HepG2 (cell line): ENCODE measurements around the gene GPR176. TPM values are rescaled to one million over a fixed set of nuclear protein-coding genes. Genes with fewer than 3 reads are reported as not detected.

ENCODE experiments used
- AHR ChIP-seq: IDR thresholded peaks from 2 replicates; pipeline ENCODE4 v1.6.1; 2018; ENCODE audit warnings: missing genetic modification reagents, missing compliant biosample characterization
- ATF7-NPFF ChIP-seq: sonication (generic); formaldehyde crosslinking; IDR thresholded peaks from 2 replicates; pipeline ENCODE4 v1.8.1; 2023; ENCODE audit warnings: mild to moderate bottlenecking, low read depth, missing genetic modification reagents, moderate library complexity
- BRCA1 ChIP-seq: sonication (generic); formaldehyde crosslinking; IDR thresholded peaks from 2 replicates; pipeline ENCODE4 v1.4.0; 2020; ENCODE audit warnings: missing genetic modification reagents
- CBFB ChIP-seq: sonication (generic); formaldehyde crosslinking; IDR thresholded peaks from 2 replicates; pipeline ENCODE4 v1.4.0; 2020; ENCODE audit warnings: missing genetic modification reagents
- IKZF1 ChIP-seq: fragments of 450-650 bp; IDR thresholded peaks from 2 replicates; pipeline ENCODE4 v1.7.1; 2016
- JDP2 ChIP-seq: sonication (generic); formaldehyde crosslinking; IDR thresholded peaks from 2 replicates; pipeline ENCODE4 v1.8.1; 2022; ENCODE audit warnings: missing genetic modification reagents, borderline replicate concordance
- PTBP1 ChIP-seq: fragments of 200-400 bp; formaldehyde crosslinking; IDR thresholded peaks from 2 replicates; pipeline ENCODE4 v1.6.1; 2018; ENCODE audit warnings: low read length, low read depth; ENCODE audit not compliant: poor library complexity, severe bottlenecking
- TBL1XR1 ChIP-seq: fragments of 150-350 bp; IDR thresholded peaks from 2 replicates; pipeline ENCODE4 v1.6.1; 2014; ENCODE audit warnings: borderline replicate concordance, low read length; ENCODE audit not compliant: partially characterized antibody
- TCF7 ChIP-seq: sonication (generic); IDR thresholded peaks from 2 replicates; pipeline ENCODE4 v1.6.1; 2016; ENCODE audit warnings: antibody characterized with exemption, low read depth
- WIZ ChIP-seq: sonication (generic); formaldehyde crosslinking; IDR thresholded peaks from 2 replicates; pipeline ENCODE4 v1.5.1; 2020; ENCODE audit warnings: mild to moderate bottlenecking, missing genetic modification reagents
- ZFY ChIP-seq: sonication (generic); formaldehyde crosslinking; IDR thresholded peaks from 2 replicates; pipeline ENCODE4 v1.4.0; 2020; ENCODE audit warnings: missing genetic modification reagents
- ZNF251 ChIP-seq: sonication (generic); formaldehyde crosslinking; IDR thresholded peaks from 2 replicates; pipeline ENCODE4 v1.9.0; 2021; ENCODE audit warnings: mild to moderate bottlenecking, missing genetic modification reagents
- ZNF263 ChIP-seq: sonication (generic); formaldehyde crosslinking; IDR thresholded peaks from 2 replicates; pipeline ENCODE4 v1.4.0; 2020; ENCODE audit warnings: missing genetic modification reagents
- ZNF501 ChIP-seq: sonication (generic); formaldehyde crosslinking; IDR thresholded peaks from 2 replicates; pipeline ENCODE4 v1.5.1; 2020; ENCODE audit warnings: mild to moderate bottlenecking, moderate library complexity, missing genetic modification reagents
- ZNF547 ChIP-seq: sonication (generic); formaldehyde crosslinking; IDR thresholded peaks from 2 replicates; pipeline ENCODE4 v1.5.1; 2020; ENCODE audit warnings: mild to moderate bottlenecking, missing genetic modification reagents
- polyA plus RNA-seq, 8 experiments: library from polyadenylated mRNA; depleted of rRNA in 3 of 8; stranded (reverse) in 7 of 8; unstranded in 1 of 8; fragments of >200 nt; fragmentation: Illumina TruSeq in 4 of 8; extraction: Trizol in 4 of 8; gene quantifications; 2 replicates each; pipeline versions ENCODE4 v1.2.1 to v1.2.3, GENCODE V29; 2011 to 2016; ENCODE audit warnings: low read depth in 4 of 8, missing spikeins in 1 of 8, mixed read lengths in 1 of 8; ENCODE audit not compliant: insufficient read depth in 1 of 8
- total RNA-seq, 5 experiments: library from RNA; depleted of rRNA; stranded (reverse); fragments of >200 nt; fragmentation: Illumina TruSeq; extraction: Trizol; gene quantifications; 2 replicates each; pipeline ENCODE4 v1.2.3, GENCODE V29; 2016; ENCODE audit warnings: low read depth in 1 of 5
- TF ChIP-seq, protein P1 (sequence below): sonication (generic); formaldehyde crosslinking; IDR thresholded peaks from 2 replicates; pipeline ENCODE4 v1.5.1; 2020; ENCODE audit warnings: missing genetic modification reagents, mild to moderate bottlenecking, borderline replicate concordance
- TF ChIP-seq, protein P2 (sequence below): sonication (generic); formaldehyde crosslinking; IDR thresholded peaks from 2 replicates; pipeline ENCODE4 v1.8.1; 2023; ENCODE audit warnings: mild to moderate bottlenecking, missing genetic modification reagents
- TF ChIP-seq, protein P3 (sequence below): sonication (generic); formaldehyde crosslinking; IDR thresholded peaks from 2 replicates; pipeline ENCODE4 v1.9.0; 2021; ENCODE audit warnings: missing genetic modification reagents, borderline replicate concordance
- TF ChIP-seq, protein P4 (sequence below): sonication (generic); formaldehyde crosslinking; conservative IDR thresholded peaks from 2 replicates; pipeline ENCODE4 v1.4.0; 2020; ENCODE audit warnings: missing genetic modification reagents
- TF ChIP-seq, protein P5 (sequence below): IDR thresholded peaks from 2 replicates; pipeline ENCODE4 v1.6.1; 2016; ENCODE audit warnings: missing compliant biosample characterization, missing genetic modification reagents, borderline replicate concordance

GPR176 gene
- total and polyA plus RNA-seq, 2 of the 13 experiments (the other 11 are each of a cell fraction or from before 2014, with no cell fraction given): 0.11 to 0.20 TPM

DNA sequence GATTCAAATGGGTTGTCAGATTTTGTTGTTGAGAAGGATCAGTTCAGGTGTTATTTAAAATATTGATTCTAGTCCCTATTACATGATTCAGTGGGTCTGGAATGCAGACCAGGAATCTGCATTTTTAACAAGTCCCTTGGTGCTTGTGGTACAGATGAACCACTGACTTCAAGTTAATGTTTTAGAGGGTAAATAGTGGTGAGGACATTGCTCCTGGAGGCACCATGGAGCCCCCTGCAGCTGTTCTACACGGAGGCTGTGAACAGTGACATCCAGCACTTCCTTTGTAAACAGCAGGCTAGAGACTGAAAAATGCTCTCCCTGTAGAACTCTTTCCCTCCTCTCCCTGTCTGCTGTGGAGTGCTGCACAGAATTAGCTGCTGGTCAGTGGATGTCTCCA, 132.6 kb downstream of the GPR176 start (continued):
- TF ChIP-seq, protein P1, sequence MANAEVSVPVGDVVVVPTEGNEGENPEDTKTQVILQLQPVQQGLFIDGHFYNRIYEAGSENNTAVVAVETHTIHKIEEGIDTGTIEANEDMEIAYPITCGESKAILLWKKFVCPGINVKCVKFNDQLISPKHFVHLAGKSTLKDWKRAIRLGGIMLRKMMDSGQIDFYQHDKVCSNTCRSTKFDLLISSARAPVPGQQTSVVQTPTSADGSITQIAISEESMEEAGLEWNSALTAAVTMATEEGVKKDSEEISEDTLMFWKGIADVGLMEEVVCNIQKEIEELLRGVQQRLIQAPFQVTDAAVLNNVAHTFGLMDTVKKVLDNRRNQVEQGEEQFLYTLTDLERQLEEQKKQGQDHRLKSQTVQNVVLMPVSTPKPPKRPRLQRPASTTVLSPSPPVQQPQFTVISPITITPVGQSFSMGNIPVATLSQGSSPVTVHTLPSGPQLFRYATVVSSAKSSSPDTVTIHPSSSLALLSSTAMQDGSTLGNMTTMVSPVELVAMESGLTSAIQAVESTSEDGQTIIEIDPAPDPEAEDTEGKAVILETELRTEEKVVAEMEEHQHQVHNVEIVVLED (CRISPR knock-in tag): no peak
- TF ChIP-seq, protein P2, sequence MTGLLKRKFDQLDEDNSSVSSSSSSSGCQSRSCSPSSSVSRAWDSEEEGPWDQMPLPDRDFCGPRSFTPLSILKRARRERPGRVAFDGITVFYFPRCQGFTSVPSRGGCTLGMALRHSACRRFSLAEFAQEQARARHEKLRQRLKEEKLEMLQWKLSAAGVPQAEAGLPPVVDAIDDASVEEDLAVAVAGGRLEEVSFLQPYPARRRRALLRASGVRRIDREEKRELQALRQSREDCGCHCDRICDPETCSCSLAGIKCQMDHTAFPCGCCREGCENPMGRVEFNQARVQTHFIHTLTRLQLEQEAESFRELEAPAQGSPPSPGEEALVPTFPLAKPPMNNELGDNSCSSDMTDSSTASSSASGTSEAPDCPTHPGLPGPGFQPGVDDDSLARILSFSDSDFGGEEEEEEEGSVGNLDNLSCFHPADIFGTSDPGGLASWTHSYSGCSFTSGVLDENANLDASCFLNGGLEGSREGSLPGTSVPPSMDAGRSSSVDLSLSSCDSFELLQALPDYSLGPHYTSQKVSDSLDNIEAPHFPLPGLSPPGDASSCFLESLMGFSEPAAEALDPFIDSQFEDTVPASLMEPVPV (CRISPR knock-in tag): no peak
- no peak for TF ChIP-seq CBFB (CRISPR knock-in tag)
- no peak for TF ChIP-seq TCF7
- TF ChIP-seq TBL1XR1: no peak
- TF ChIP-seq IKZF1: no peak
- no peak for TF ChIP-seq PTBP1
- no peak for TF ChIP-seq ZNF251 (CRISPR knock-in tag)
- no peak for TF ChIP-seq ZFY (CRISPR knock-in tag)
- TF ChIP-seq AHR (CRISPR knock-in tag): no peak; the same call in 1 of the 2 replicates
- TF ChIP-seq ATF7-NPFF (CRISPR knock-in tag): no peak
- no peak for TF ChIP-seq ZNF501 (CRISPR knock-in tag)
- TF ChIP-seq, protein P3, sequence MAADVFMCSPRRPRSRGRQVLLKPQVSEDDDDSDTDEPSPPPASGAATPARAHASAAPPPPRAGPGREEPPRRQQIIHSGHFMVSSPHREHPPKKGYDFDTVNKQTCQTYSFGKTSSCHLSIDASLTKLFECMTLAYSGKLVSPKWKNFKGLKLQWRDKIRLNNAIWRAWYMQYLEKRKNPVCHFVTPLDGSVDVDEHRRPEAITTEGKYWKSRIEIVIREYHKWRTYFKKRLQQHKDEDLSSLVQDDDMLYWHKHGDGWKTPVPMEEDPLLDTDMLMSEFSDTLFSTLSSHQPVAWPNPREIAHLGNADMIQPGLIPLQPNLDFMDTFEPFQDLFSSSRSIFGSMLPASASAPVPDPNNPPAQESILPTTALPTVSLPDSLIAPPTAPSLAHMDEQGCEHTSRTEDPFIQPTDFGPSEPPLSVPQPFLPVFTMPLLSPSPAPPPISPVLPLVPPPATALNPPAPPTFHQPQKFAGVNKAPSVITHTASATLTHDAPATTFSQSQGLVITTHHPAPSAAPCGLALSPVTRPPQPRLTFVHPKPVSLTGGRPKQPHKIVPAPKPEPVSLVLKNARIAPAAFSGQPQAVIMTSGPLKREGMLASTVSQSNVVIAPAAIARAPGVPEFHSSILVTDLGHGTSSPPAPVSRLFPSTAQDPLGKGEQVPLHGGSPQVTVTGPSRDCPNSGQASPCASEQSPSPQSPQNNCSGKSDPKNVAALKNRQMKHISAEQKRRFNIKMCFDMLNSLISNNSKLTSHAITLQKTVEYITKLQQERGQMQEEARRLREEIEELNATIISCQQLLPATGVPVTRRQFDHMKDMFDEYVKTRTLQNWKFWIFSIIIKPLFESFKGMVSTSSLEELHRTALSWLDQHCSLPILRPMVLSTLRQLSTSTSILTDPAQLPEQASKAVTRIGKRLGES (CRISPR knock-in tag): no peak
- TF ChIP-seq JDP2 (CRISPR knock-in tag): no peak
- TF ChIP-seq ZNF263 (CRISPR knock-in tag): no peak
- no peak for TF ChIP-seq ZNF547 (CRISPR knock-in tag)
- no peak for TF ChIP-seq WIZ (CRISPR knock-in tag)
- no peak for TF ChIP-seq BRCA1 (CRISPR knock-in tag)
- TF ChIP-seq, protein P4, sequence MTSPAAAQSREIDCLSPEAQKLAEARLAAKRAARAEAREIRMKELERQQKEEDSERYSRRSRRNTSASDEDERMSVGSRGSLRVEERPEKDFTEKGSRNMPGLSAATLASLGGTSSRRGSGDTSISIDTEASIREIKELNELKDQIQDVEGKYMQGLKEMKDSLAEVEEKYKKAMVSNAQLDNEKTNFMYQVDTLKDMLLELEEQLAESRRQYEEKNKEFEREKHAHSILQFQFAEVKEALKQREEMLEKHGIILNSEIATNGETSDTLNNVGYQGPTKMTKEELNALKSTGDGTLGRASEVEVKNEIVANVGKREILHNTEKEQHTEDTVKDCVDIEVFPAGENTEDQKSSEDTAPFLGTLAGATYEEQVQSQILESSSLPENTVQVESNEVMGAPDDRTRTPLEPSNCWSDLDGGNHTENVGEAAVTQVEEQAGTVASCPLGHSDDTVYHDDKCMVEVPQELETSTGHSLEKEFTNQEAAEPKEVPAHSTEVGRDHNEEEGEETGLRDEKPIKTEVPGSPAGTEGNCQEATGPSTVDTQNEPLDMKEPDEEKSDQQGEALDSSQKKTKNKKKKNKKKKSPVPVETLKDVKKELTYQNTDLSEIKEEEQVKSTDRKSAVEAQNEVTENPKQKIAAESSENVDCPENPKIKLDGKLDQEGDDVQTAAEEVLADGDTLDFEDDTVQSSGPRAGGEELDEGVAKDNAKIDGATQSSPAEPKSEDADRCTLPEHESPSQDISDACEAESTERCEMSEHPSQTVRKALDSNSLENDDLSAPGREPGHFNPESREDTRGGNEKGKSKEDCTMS (CRISPR knock-in tag): no peak
- TF ChIP-seq, protein P5, sequence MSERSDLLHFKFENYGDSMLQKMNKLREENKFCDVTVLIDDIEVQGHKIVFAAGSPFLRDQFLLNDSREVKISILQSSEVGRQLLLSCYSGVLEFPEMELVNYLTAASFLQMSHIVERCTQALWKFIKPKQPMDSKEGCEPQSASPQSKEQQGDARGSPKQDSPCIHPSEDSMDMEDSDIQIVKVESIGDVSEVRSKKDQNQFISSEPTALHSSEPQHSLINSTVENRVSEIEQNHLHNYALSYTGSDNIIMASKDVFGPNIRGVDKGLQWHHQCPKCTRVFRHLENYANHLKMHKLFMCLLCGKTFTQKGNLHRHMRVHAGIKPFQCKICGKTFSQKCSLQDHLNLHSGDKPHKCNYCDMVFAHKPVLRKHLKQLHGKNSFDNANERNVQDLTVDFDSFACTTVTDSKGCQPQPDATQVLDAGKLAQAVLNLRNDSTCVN (CRISPR knock-in tag): no peak
